GM19452 (cell line): Measurements from ENCODE around the gene TYW1.
A peak's percentile ranks its signal among the peaks of the same experiment; 100 is the strongest.
"Not testable (repeated sequence)": the region's sequence is repeated elsewhere in the genome, so short reads cannot be mapped to it uniquely, and the experiment has no call there.

Experiments
- ATAC-seq: cut with Tn5 transposase; IDR thresholded peaks from one replicate; pipeline ENCODE4 v1.9.1; 2021; ENCODE audit not compliant: unreplicated experiment

Gene TYW1

GRCh38 chr7:66996444-66997191 is at the start of gene TYW1:
Gene TYW1 (plus strand): TSS chr7:66996833. CDS start chr7:66996979, 146 bp downstream.
- peak; percentile 86 for ATAC-seq

GRCh38 chr7:66948480-66949109 is 48.0 kb upstream of the TYW1 start:
- no peak for ATAC-seq

GRCh38 chr7:66950311-66950710 is 46.3 kb upstream of the TYW1 start:
- no peak for ATAC-seq

- ATAC-seq: no peak
These were observed 45.9 kb upstream of the TYW1 start for GRCh38 chr7:66950763-66951162.

GRCh38 chr7:66952343-66953043 is 44.1 kb upstream of the TYW1 start:
- ATAC-seq: no peak

- no peak for ATAC-seq
These were observed 43.6 kb upstream of the TYW1 start for GRCh38 chr7:66953044-66953427.

- ATAC-seq: no peak
These were observed 38.9 kb upstream of the TYW1 start for GRCh38 chr7:66957595-66958290.

- ATAC-seq: no peak
These were observed 37.9 kb upstream of the TYW1 start for GRCh38 chr7:66958538-66959350.

GRCh38 chr7:66960192-66960591 is 36.4 kb upstream of the TYW1 start:
- no peak for ATAC-seq

- ATAC-seq: no peak
These were observed 35.5 kb upstream of the TYW1 start for GRCh38 chr7:66961096-66961495.

GRCh38 chr7:66964411-66964810 is 32.2 kb upstream of the TYW1 start:
- ATAC-seq: no peak

GRCh38 chr7:66967029-66967428 is 29.6 kb upstream of the TYW1 start:
- no peak for ATAC-seq

- ATAC-seq: not testable (repeated sequence)
These were observed 27.6 kb upstream of the TYW1 start for GRCh38 chr7:66969001-66969400.

GRCh38 chr7:66970310-66970709 is 26.3 kb upstream of the TYW1 start:
- no peak for ATAC-seq

GRCh38 chr7:66974986-66975590 is 21.5 kb upstream of the TYW1 start:
- no peak for ATAC-seq

GRCh38 chr7:66978312-66978711 is 18.3 kb upstream of the TYW1 start:
- not testable (repeated sequence) for ATAC-seq

GRCh38 chr7:66979013-66979412 is 17.6 kb upstream of the TYW1 start:
- not testable (repeated sequence) for ATAC-seq

- ATAC-seq: not testable (repeated sequence)
These were observed 16.3 kb upstream of the TYW1 start for GRCh38 chr7:66980336-66980735.

- ATAC-seq: not testable (repeated sequence)
These were observed 7.1 kb upstream of the TYW1 start for GRCh38 chr7:66989552-66989951.

GRCh38 chr7:66994051-66994450 is 2.6 kb upstream of the TYW1 start:
- ATAC-seq: not testable (repeated sequence)
